Caco-2 (cell line): ENCODE data around the gene GOLGA6C. TPM values are rescaled to one million over a fixed set of nuclear protein-coding genes. Genes with fewer than 3 reads are reported as not detected.
A peak's percentile ranks its signal among the peaks of the same experiment; 100 is the strongest.
"Not testable (repeated sequence)": the region's sequence is repeated elsewhere in the genome, so short reads cannot be mapped to it uniquely, and the experiment has no call there.

Source experiments
- BruUV-seq: library from RNA; stranded (reverse); fragments of 400-500 nt; replicated peaks from 2 replicates; lab custom pipeline; 2021; lab: Mats Ljungman, UMichigan
- CTCF ChIA-PET: fragments of 300-600 bp; sonication (Branson Sonifier 250); formaldehyde crosslinking; loops from one replicate; lab custom pipeline; 2022; ENCODE audit warnings: antibody characterized with exemption; lab: Charles Lee
- POLR2A ChIA-PET: fragments of 300-600 bp; sonication (Branson Sonifier 250); formaldehyde crosslinking; loops from one replicate; lab custom pipeline; 2022; ENCODE audit warnings: antibody characterized with exemption; lab: Charles Lee
- DNase-seq, 2 experiments: peaks; one replicate each; pipeline versions ENCODE4 v3.0.0 to v3.0.0-alpha.2; 2020 to 2022
- H3K27me3 ChIP-seq: replicated peaks from 2 replicates; pipeline ENCODE4 v1.6.0; 2011; ENCODE audit warnings: low read length; ENCODE audit not compliant: control insufficient read depth, insufficient read depth
- H3K36me3 ChIP-seq: 2 replicates; pipeline ENCODE4 v1.5.1; 2011; ENCODE audit warnings: low read length; ENCODE audit not compliant: control insufficient read depth, insufficient read depth
- H3K4me1 ChIP-seq: fragments of 250-450 bp; sonication (Bioruptor Pico); 2 replicates; pipeline ENCODE4 v1.5.1; 2020; ENCODE audit warnings: mild to moderate bottlenecking
- H3K4me3 ChIP-seq: 2 replicates; pipeline ENCODE4 v1.5.1; 2011; ENCODE audit warnings: low read depth, mild to moderate bottlenecking, control low read depth, low read length
- H3K9me3 ChIP-seq: fragments of 250-450 bp; sonication (Bioruptor Pico); 2 replicates; pipeline ENCODE4 v1.5.1; 2020; ENCODE audit warnings: mild to moderate bottlenecking, moderate library complexity
- H3K27ac Mint-ChIP-seq: one replicate; pipeline ENCODE4 v1.8.0; 2022; ENCODE audit warnings: mixed read lengths; ENCODE audit not compliant: unreplicated experiment
- H3K27me3 Mint-ChIP-seq: one replicate; pipeline ENCODE4 v1.8.0; 2022; ENCODE audit warnings: mixed read lengths; ENCODE audit not compliant: insufficient read depth, unreplicated experiment
- H3K36me3 Mint-ChIP-seq: one replicate; pipeline ENCODE4 v1.8.0; 2022; ENCODE audit warnings: mild to moderate bottlenecking, mixed read lengths; ENCODE audit not compliant: insufficient read depth, unreplicated experiment
- H3K4me1 Mint-ChIP-seq: one replicate; pipeline ENCODE4 v1.8.0; 2022; ENCODE audit warnings: low read depth, mixed read lengths; ENCODE audit not compliant: unreplicated experiment
- H3K4me3 Mint-ChIP-seq: one replicate; pipeline ENCODE4 v1.8.0; 2022; ENCODE audit warnings: mild to moderate bottlenecking, moderate library complexity, mixed read lengths; ENCODE audit not compliant: unreplicated experiment
- H3K9me3 Mint-ChIP-seq: one replicate; pipeline ENCODE4 v1.8.0; 2022; ENCODE audit warnings: mixed read lengths; ENCODE audit not compliant: unreplicated experiment
- CTCF ChIP-seq, 2 experiments: fragments of 200-600 bp in 1 of 2; IDR thresholded peaks; 1 replicate in 1 of 2; 2 replicates in 1 of 2; pipeline versions ENCODE4 v1.5.1 to v1.8.0; 2011 to 2022; ENCODE audit warnings: antibody characterized with exemption in 1 of 2, control low read depth in 1 of 2, inconsistent platforms in 1 of 2, low read depth in 1 of 2, low read length in 1 of 2, mild to moderate bottlenecking in 1 of 2, moderate library complexity in 1 of 2; ENCODE audit not compliant: insufficient read depth in 1 of 2, severe bottlenecking in 1 of 2, unreplicated experiment in 1 of 2
- intact Hi-C: fragments of 100-400 bp; cut with micrococcal nuclease; formaldehyde crosslinking; loops from one replicate; pipeline ENCODE4 v1.10.0; 2022; ENCODE audit not compliant: unreplicated experiment
- total RNA-seq: library from RNA; stranded (reverse); gene quantifications from 2 replicates; pipeline ENCODE4 v1.2.3, GENCODE V29; 2022

The GOLGA6C gene
- total RNA-seq, 1 experiment from 2014 or later: not detected

DNA sequence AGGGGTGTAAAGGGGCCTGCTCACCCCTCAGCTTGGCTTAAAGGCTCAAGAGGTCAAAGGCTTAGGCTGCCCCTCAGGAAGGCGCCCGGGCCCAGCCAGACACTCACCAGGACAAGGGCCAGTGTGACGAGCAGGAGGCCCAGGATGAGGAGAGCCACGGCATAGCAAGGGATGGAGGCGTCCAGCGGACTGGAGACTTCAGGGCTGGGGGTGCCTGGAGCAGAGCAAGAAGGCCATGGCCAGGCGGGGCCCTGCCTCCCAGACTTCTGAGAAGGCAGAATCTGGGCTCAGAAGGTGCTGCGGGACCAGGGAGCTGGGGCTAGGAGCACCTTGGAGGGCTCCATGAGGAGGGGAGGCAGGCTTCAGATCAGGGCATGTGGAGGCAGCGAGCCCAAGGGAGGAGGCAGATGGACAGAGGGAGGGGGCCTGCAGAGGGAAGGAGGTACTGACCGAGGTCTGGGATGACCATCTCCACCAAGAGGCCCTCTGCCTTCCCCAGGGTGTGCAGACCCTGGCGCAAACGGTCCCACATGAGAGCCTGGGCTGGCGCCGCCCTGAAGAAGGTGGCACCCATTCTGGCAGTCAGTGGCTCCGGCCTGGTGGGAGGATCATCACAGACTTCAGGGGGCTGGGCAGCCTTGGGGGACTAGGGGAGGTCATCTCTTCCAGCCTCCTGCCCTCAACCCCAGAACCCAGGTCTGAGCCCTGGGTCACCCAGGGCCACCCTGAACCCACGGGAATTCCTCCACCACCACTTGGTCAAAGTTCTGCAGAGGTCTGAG, 32.0 kb upstream of the GOLGA6C start:
- no peaks in the 10 kb centered on the region for H3K27me3 Mint-ChIP-seq
- DNase-seq: peak in 1 of 2 experiments; percentile 19
- H3K4me1 ChIP-seq: 0 out of 2 replicates have a peak, but pooled peaks cover 5% of the 10 kb centered on the region
- intact Hi-C loops: no loop called here
- ChIA-PET POLR2A (no interaction called here), CTCF (no interaction called here)
- no TSS peak for BruUV-seq
- no peaks in the 10 kb centered on the region for H3K27me3 ChIP-seq
- H3K36me3 Mint-ChIP-seq: peaks cover 6% of the 10 kb centered on the region
- H3K9me3 Mint-ChIP-seq: no peaks in the 10 kb centered on the region
- no peak overlapping the region for H3K4me3 ChIP-seq
- no peaks in the 10 kb centered on the region for H3K4me1 Mint-ChIP-seq
- no peak overlapping the region for H3K27ac Mint-ChIP-seq
- H3K4me3 Mint-ChIP-seq: no peak overlapping the region
- no peaks in the 10 kb centered on the region for H3K36me3 ChIP-seq
- H3K9me3 ChIP-seq: no peaks in the 10 kb centered on the region
- no peak for TF ChIP-seq CTCF (IDR thresholded peaks at IDR 0.05; ENCODE audit: insufficient read depth in 1 of 2, low read depth in 1 of 2, low read length in 1 of 2, severe bottlenecking in 1 of 2, unreplicated experiment in 1 of 2)

GRCh38 chr15:75227112-75227511, 31.0 kb upstream of the GOLGA6C start:
- H3K4me3 Mint-ChIP-seq, H3K4me3 ChIP-seq, POLR2A ChIA-PET, H3K27me3 ChIP-seq, BruUV-seq, H3K9me3 ChIP-seq, H3K27me3 Mint-ChIP-seq, H3K36me3 ChIP-seq, intact Hi-C loops, H3K27ac Mint-ChIP-seq, H3K4me1 ChIP-seq, H3K36me3 Mint-ChIP-seq, H3K9me3 Mint-ChIP-seq, H3K4me1 Mint-ChIP-seq, DNase-seq: not testable (repeated sequence)
- CTCF ChIA-PET: interaction anchor here (0.6 kb wide), 1 partner anchor 388 kb away, joined by 4 read pairs; no protein-coding TSS in a partner anchor

- H3K9me3 Mint-ChIP-seq: no peaks in the 10 kb centered on the region
- no peak overlapping the region for H3K27ac Mint-ChIP-seq
- POLR2A ChIA-PET: interaction anchor here (0.5 kb wide), 1 partner anchor 10 kb away, joined by 3 read pairs; no protein-coding TSS in a partner anchor
- Histone ChIP-seq H3K4me1 (0 out of 2 replicates have a peak, but pooled peaks cover 5% of the 10 kb centered on the region), H3K4me3 (no peak overlapping the region), H3K36me3 (no peaks in the 10 kb centered on the region), H3K9me3 (no peaks in the 10 kb centered on the region), H3K27me3 (no peaks in the 10 kb centered on the region)
- intact Hi-C loops: no loop called here
- TF ChIP-seq CTCF (IDR thresholded peaks at IDR 0.05; ENCODE audit: insufficient read depth in 1 of 2, low read depth in 1 of 2, low read length in 1 of 2, severe bottlenecking in 1 of 2, unreplicated experiment in 1 of 2): no peak
- DNase-seq: peak in 1 of 2 experiments; percentile 18
- peaks cover 6% of the 10 kb centered on the region for H3K36me3 Mint-ChIP-seq
- no peak overlapping the region for H3K4me3 Mint-ChIP-seq
- H3K27me3 Mint-ChIP-seq: no peaks in the 10 kb centered on the region
- H3K4me1 Mint-ChIP-seq: no peaks in the 10 kb centered on the region
- no TSS peak for BruUV-seq
- CTCF ChIA-PET: no interaction called here
These were observed 30.4 kb upstream of the GOLGA6C start for GRCh38 chr15:75227663-75228280.
